Colon (tissue), 2 donors: ENCODE results near the gene PPP3CA.
A peak's percentile ranks its signal among the peaks of the same experiment; 100 is the strongest.

Experiments
- FAIRE-seq: peaks from 2 replicates; lab custom pipeline; 2012; peaks lifted over from hg19 to GRCh38; lab: Jason Lieb, UNC
- donor health status: control.
- donor health status: control.

The PPP3CA gene

GRCh38 chr4:101175896-101176676 is 171.2 kb downstream of the PPP3CA start:
- FAIRE-seq = peak; percentile 24

GRCh38 chr4:101174679-101175345 is 172.5 kb downstream of the PPP3CA start:
- FAIRE-seq = no peak

GRCh38 chr4:101172369-101172768 is 175.0 kb downstream of the PPP3CA start:
- no peak for FAIRE-seq

GRCh38 chr4:101171747-101172146 is 175.6 kb downstream of the PPP3CA start:
- no peak for FAIRE-seq

- no peak for FAIRE-seq
These were observed 178.0 kb downstream of the PPP3CA start for GRCh38 chr4:101169044-101170014.

- no peak for FAIRE-seq
These were observed 183.4 kb downstream of the PPP3CA start for GRCh38 chr4:101163936-101164335.

GRCh38 chr4:101162990-101163380 is 184.3 kb downstream of the PPP3CA start:
- no peak for FAIRE-seq

GRCh38 chr4:101160792-101161592 is 186.3 kb downstream of the PPP3CA start:
- peak; percentile 94 for FAIRE-seq

GRCh38 chr4:101158507-101158906 is 188.8 kb downstream of the PPP3CA start:
- FAIRE-seq = no peak

- no peak for FAIRE-seq
These were observed 189.2 kb downstream of the PPP3CA start for GRCh38 chr4:101158134-101158482.

GRCh38 chr4:101157415-101158133 is 189.8 kb downstream of the PPP3CA start:
- FAIRE-seq = no peak

- no peak for FAIRE-seq
These were observed 190.6 kb downstream of the PPP3CA start for GRCh38 chr4:101156619-101157310.

GRCh38 chr4:101155945-101156344 is 191.4 kb downstream of the PPP3CA start:
- FAIRE-seq = no peak

- FAIRE-seq = no peak
These were observed 192.0 kb downstream of the PPP3CA start for GRCh38 chr4:101155368-101155767.

GRCh38 chr4:101153653-101154052 is 193.7 kb downstream of the PPP3CA start:
- no peak for FAIRE-seq

- FAIRE-seq = no peak
These were observed 194.8 kb downstream of the PPP3CA start for GRCh38 chr4:101152521-101152920.

GRCh38 chr4:101148551-101148950 is 198.8 kb downstream of the PPP3CA start:
- no peak for FAIRE-seq

- no peak for FAIRE-seq
These were observed 200.0 kb downstream of the PPP3CA start for GRCh38 chr4:101147283-101147682.

- peak; percentile 14 for FAIRE-seq
These were observed 202.3 kb downstream of the PPP3CA start for GRCh38 chr4:101145021-101145420.

GRCh38 chr4:101142259-101142658 is 205.1 kb downstream of the PPP3CA start:
- no peak for FAIRE-seq
